HG03575 (cell line): ENCODE measurements around the gene TMPRSS15.

Source experiments
- ATAC-seq: cut with Tn5 transposase; IDR thresholded peaks from one replicate; pipeline ENCODE4 v1.9.1; 2021; ENCODE audit not compliant: unreplicated experiment, insufficient number of reproducible peaks, low FRiP score; ENCODE audit errors: extremely low read depth

The TMPRSS15 gene

GRCh38 chr21:18252680-18253079 is 150.9 kb downstream of the TMPRSS15 start:
- ATAC-seq: no peak

- ATAC-seq: no peak
These were observed 151.3 kb downstream of the TMPRSS15 start for GRCh38 chr21:18252256-18252655.

- ATAC-seq: no peak
These were observed 152.5 kb downstream of the TMPRSS15 start for GRCh38 chr21:18251065-18251464.

GRCh38 chr21:18249672-18250071 is 153.9 kb downstream of the TMPRSS15 start:
- ATAC-seq: no peak

- ATAC-seq: no peak
These were observed 155.4 kb downstream of the TMPRSS15 start for GRCh38 chr21:18248171-18248570.

GRCh38 chr21:18245464-18245967 is 158.1 kb downstream of the TMPRSS15 start:
- ATAC-seq: no peak

- ATAC-seq: no peak
These were observed 158.7 kb downstream of the TMPRSS15 start, which contains the start of gene CHODL for GRCh38 chr21:18244671-18245463. Gene CHODL (plus strand): TSS chr21:18244833. CDS start chr21:18245224, 391 bp downstream.

GRCh38 chr21:18235545-18235944 is 168.0 kb downstream of the TMPRSS15 start:
- ATAC-seq: no peak

GRCh38 chr21:18228060-18228739 is 175.4 kb downstream of the TMPRSS15 start:
- no peak for ATAC-seq

- ATAC-seq: no peak
These were observed 181.2 kb downstream of the TMPRSS15 start for GRCh38 chr21:18222346-18222745.

GRCh38 chr21:18220498-18220897 is 183.1 kb downstream of the TMPRSS15 start:
- ATAC-seq: no peak
